MM.1S (cell line): ENCODE measurements around the gene OPRM1.

Experiments used
- DNase-seq: peaks from one replicate; pipeline ENCODE4 v3.0.0-alpha.2; 2015
- H2AFZ ChIP-seq: fragments of 300-600 bp; sonication (generic); 2 replicates; pipeline ENCODE4 v1.6.0; 2016; ENCODE audit warnings: antibody characterized with exemption, low read length
- H3F3A ChIP-seq: fragments of 300-600 bp; sonication (generic); 2 replicates; pipeline ENCODE4 v1.6.1; 2016; ENCODE audit warnings: mild to moderate bottlenecking, antibody characterized with exemption, low read length, moderate library complexity, mixed read lengths; ENCODE audit not compliant: insufficient read depth
- H3K27ac ChIP-seq: fragments of 300-600 bp; sonication (generic); 2 replicates; pipeline ENCODE4 v1.5.1; 2016; ENCODE audit warnings: mild to moderate bottlenecking, low read length
- H3K27me3 ChIP-seq: fragments of 300-600 bp; sonication (generic); replicated peaks from 2 replicates; pipeline ENCODE4 v1.6.0; 2016; ENCODE audit warnings: low read length; ENCODE audit not compliant: insufficient read depth
- H3K36me3 ChIP-seq: fragments of 300-600 bp; sonication (generic); replicated peaks from 2 replicates; pipeline ENCODE4 v1.6.1; 2016; ENCODE audit warnings: mild to moderate bottlenecking, low read length, mixed read lengths; ENCODE audit not compliant: insufficient read depth
- H3K4me1 ChIP-seq: fragments of 300-600 bp; sonication (generic); 2 replicates; pipeline ENCODE4 v1.6.1; 2016; ENCODE audit warnings: low read length, mixed read lengths
- H3K4me2 ChIP-seq: fragments of 300-600 bp; sonication (generic); 2 replicates; pipeline ENCODE4 v1.6.0; 2016; ENCODE audit warnings: low read depth, low read length
- H3K4me3 ChIP-seq: fragments of 300-600 bp; sonication (generic); 2 replicates; pipeline ENCODE4 v1.5.1; 2016; ENCODE audit warnings: low read length, mixed read lengths
- H3K79me2 ChIP-seq: fragments of 300-600 bp; sonication (generic); 2 replicates; pipeline ENCODE4 v1.6.1; 2016; ENCODE audit warnings: mixed run types, low read length, mixed read lengths
- H3K9ac ChIP-seq: fragments of 300-600 bp; sonication (generic); 2 replicates; pipeline ENCODE4 v1.6.1; 2016; ENCODE audit warnings: low read length, mixed read lengths
- H3K9me2 ChIP-seq: fragments of 300-600 bp; sonication (generic); replicated peaks from 2 replicates; pipeline ENCODE4 v1.6.1; 2016; ENCODE audit warnings: mild to moderate bottlenecking, low read length, mixed read lengths; ENCODE audit not compliant: insufficient read depth
- H3K9me3 ChIP-seq: fragments of 300-600 bp; sonication (generic); replicated peaks from 2 replicates; pipeline ENCODE4 v1.6.1; 2016; ENCODE audit warnings: mild to moderate bottlenecking, low read length, mixed read lengths; ENCODE audit not compliant: insufficient read depth
- H4K20me1 ChIP-seq: fragments of 300-600 bp; sonication (generic); 2 replicates; pipeline ENCODE4 v1.6.1; 2016; ENCODE audit warnings: mild to moderate bottlenecking, low read length, moderate library complexity, mixed read lengths; ENCODE audit not compliant: insufficient read depth
- EZH2 ChIP-seq: fragments of 300-600 bp; sonication (generic); optimal IDR thresholded peaks from 2 replicates; pipeline ENCODE3; 2017; ENCODE audit warnings: low read depth, mild to moderate bottlenecking, antibody characterized with exemption, low read length, mixed read lengths
- EZH2phosphoT487 ChIP-seq: fragments of 300-600 bp; sonication (generic); IDR thresholded peaks from 2 replicates; pipeline ENCODE4 v1.6.1; 2018; ENCODE audit warnings: antibody characterized with exemption, low read length
- TF ChIP-seq, protein P1 (sequence below): fragments of 300-600 bp; sonication (generic); IDR thresholded peaks from 2 replicates; pipeline ENCODE4 v1.5.1; 2016; ENCODE audit warnings: antibody characterized with exemption, low read length, mixed read lengths

Gene OPRM1

DNA sequence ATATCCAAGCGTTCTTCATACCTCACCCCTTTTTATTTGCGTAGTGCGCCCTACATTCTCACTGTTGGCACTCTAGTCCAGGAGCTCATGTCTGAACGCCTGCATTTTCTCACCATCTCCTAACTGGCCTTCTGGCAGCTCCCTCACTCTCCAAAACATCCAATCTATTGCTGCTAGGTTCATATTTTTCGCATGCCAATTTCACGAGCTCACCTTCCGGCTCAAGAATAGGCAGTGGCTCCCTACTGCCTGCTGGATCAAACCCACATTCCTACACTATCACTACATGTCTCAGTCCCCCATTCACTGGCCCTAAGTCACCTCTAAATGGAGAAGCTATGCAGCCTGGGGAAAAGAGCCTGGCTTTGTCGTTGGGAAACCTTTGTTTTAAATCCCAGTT is 202.5 kb downstream of the OPRM1 start:
- H2AFZ ChIP-seq = no peak overlapping the region
- H3K4me1 ChIP-seq = no peaks in the 10 kb centered on the region
- TF ChIP-seq, protein P1, sequence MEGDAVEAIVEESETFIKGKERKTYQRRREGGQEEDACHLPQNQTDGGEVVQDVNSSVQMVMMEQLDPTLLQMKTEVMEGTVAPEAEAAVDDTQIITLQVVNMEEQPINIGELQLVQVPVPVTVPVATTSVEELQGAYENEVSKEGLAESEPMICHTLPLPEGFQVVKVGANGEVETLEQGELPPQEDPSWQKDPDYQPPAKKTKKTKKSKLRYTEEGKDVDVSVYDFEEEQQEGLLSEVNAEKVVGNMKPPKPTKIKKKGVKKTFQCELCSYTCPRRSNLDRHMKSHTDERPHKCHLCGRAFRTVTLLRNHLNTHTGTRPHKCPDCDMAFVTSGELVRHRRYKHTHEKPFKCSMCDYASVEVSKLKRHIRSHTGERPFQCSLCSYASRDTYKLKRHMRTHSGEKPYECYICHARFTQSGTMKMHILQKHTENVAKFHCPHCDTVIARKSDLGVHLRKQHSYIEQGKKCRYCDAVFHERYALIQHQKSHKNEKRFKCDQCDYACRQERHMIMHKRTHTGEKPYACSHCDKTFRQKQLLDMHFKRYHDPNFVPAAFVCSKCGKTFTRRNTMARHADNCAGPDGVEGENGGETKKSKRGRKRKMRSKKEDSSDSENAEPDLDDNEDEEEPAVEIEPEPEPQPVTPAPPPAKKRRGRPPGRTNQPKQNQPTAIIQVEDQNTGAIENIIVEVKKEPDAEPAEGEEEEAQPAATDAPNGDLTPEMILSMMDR = no peak
- TF ChIP-seq EZH2 (no peak), EZH2phosphoT487 (no peak)
- no peaks in the 10 kb centered on the region for H3F3A ChIP-seq
- H3K9me3 ChIP-seq = no peaks in the 10 kb centered on the region
- H3K36me3 ChIP-seq = no peaks in the 10 kb centered on the region
- H3K27ac ChIP-seq = no peak overlapping the region
- no peaks in the 10 kb centered on the region for H3K9me2 ChIP-seq
- no peak overlapping the region for H3K4me3 ChIP-seq
- H3K79me2 ChIP-seq = no peaks in the 10 kb centered on the region
- H3K9ac ChIP-seq = no peak overlapping the region
- no peak overlapping the region for H3K4me2 ChIP-seq
- no peaks in the 10 kb centered on the region for H4K20me1 ChIP-seq
- no peak for DNase-seq
- H3K27me3 ChIP-seq = no peaks in the 10 kb centered on the region

DNA sequence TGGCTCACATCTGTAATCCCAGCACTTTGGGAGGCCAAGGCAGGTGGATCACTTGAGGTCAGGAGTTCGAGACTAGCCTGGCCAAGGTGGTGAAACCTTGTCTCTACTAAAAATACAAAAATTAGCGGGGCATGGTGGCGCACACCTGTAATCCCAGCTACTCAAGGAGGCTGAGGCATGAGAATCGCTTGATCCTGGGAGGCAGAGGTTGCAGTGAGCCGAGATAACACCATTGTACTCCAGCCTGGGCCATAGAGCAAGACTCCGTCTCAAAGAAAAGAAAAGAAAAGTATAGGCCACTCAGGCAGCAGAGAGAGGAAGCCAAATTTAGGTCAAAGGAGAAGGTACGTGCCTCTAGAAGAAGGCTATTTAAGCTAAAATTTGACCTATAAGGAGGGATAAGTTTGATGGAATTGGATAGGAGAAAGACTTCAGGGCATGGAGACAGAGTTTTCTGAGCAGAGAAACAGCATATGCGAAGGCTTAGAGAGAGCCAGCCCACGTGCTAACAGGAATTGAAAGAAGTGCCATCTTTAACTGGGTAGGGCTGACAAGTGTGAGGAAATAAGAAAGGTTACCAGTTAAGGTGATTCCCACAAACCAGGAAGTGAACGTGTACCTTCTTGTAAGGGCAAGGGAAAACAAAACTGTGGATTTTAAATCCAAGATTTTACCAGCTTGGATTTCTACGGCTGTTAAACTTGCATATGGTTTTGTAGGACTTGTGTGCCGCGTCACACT is 203.7 kb downstream of the OPRM1 start:
- Histone ChIP-seq H3K4me2 (no peak overlapping the region), H3K4me1 (no peaks in the 10 kb centered on the region), H3F3A (no peaks in the 10 kb centered on the region), H3K36me3 (no peaks in the 10 kb centered on the region), H2AFZ (no peak overlapping the region), H3K79me2 (no peaks in the 10 kb centered on the region), H3K4me3 (no peak overlapping the region), H3K9me3 (no peaks in the 10 kb centered on the region), H4K20me1 (no peaks in the 10 kb centered on the region), H3K9me2 (no peaks in the 10 kb centered on the region), H3K27ac (no peak overlapping the region), H3K9ac (no peak overlapping the region), H3K27me3 (no peaks in the 10 kb centered on the region)
- no peak for TF ChIP-seq EZH2
- TF ChIP-seq, protein P1 = no peak
- no peak for TF ChIP-seq EZH2phosphoT487
- no peak for DNase-seq

DNA sequence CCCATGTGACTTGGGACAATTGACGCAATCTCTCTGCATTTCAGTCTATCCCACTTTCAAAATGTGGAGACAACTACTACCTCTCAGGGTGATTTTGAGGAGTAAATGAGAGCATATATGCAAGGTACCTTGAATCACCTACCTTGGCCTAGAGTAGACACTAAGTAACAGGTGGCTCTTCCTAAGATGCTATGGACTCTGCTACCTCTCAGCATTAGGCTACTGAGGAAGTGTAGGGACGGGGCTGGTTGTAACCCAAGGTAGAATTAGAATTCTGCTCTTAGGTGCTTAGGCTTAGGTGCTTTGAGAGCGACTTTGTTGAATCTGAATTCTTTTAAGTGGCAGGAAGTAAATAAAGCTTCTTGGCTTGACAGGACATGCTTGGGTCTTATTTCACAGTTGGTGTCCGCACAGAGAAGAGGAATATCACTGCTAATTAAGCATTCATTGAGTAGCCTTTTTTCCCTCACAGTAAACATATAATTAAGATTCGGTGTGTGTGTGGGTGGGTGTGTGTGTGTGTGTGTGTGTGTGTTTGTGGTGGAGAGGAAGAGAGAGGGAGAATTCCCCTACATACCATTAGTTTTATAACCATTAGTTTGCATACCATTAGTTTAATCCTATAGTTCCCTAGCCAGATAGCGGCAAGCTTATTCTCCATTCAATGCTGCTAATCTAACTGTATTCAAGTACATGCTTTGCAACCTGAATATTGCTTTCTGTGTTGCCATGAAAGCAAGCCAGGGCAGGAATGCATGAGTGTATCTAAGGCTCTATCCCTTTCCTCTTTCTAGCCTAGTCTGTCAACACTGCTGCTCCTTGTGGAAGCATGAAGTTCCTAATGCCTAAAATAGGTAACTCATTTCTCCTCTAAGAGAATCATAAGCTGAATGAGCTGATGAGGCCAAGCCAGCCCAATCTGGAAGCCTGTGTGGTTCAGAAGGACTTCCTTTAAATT is 205.0 kb downstream of the OPRM1 start:
- no peaks in the 10 kb centered on the region for H3K9me2 ChIP-seq
- no peaks in the 10 kb centered on the region for H4K20me1 ChIP-seq
- DNase-seq = no peak
- H2AFZ ChIP-seq = no peak overlapping the region
- no peak overlapping the region for H3K4me3 ChIP-seq
- H3K27me3 ChIP-seq = no peaks in the 10 kb centered on the region
- no peak overlapping the region for H3K4me2 ChIP-seq
- no peak overlapping the region for H3K9ac ChIP-seq
- H3F3A ChIP-seq = no peaks in the 10 kb centered on the region
- TF ChIP-seq, protein P1 = no peak
- TF ChIP-seq EZH2 (no peak), EZH2phosphoT487 (no peak)
- no peaks in the 10 kb centered on the region for H3K4me1 ChIP-seq
- H3K36me3 ChIP-seq = no peaks in the 10 kb centered on the region
- H3K27ac ChIP-seq = no peak overlapping the region
- no peaks in the 10 kb centered on the region for H3K9me3 ChIP-seq
- no peaks in the 10 kb centered on the region for H3K79me2 ChIP-seq
